ENCODE data around the gene PEA15. TPM values are rescaled to one million over a fixed set of nuclear protein-coding genes. Genes with fewer than 3 reads are reported as not detected.

PEA15 gene
- total RNA-seq, 1 experiment from 2014 or later, result 44.0 TPM

DNA sequence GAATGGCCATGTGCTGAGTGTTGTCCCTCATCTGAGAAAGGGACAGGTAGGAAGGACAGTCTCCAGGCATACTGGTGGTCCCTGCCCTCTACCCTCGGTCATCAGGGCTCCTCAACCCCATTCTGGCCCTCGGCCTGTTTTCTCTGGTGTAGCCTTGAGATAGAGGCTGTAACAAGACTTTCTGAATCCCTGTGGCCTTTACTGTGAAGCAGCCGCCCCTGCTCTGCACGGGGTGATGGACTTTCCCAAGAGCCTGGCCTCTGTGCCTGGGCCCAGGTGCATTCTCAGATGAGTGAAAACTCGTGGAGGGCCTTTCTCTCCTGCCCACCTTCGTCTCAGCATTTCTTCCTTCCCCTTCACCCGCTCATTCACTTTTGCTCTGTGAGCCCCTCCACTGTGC lies 17.8 kb upstream of the PEA15 start:
- Histone ChIP-seq H2AFZ (ENCODE audit: low read depth, low read length, poor library complexity, severe bottlenecking) (no peak overlapping the region), H3K27me3 (ENCODE audit: insufficient read depth, low read length) (no peaks in the 10 kb centered on the region), H3K27ac (ENCODE audit: low read depth, low read length) (no peak overlapping the region), H3K9ac (ENCODE audit: low read length) (no peak overlapping the region), H3K4me3 (replicated peaks in 1 of 2; ENCODE audit: low read depth in 1 of 2, low read length in 2 of 2) (no peak overlapping the region), H3K79me2 (ENCODE audit: insufficient read depth, low read length) (no peaks in the 10 kb centered on the region), H3K9me2 (ENCODE audit: insufficient read depth) (no peaks in the 10 kb centered on the region), H4K20me1 (ENCODE audit: insufficient read depth) (no peaks in the 10 kb centered on the region), H3K4me2 (ENCODE audit: low read length) (no peak overlapping the region), H3K4me1 (ENCODE audit: control insufficient read depth in 1 of 2, insufficient read depth in 2 of 2, low read length in 2 of 2) (no peaks in the 10 kb centered on the region), H3K36me3 (ENCODE audit: control insufficient read depth in 1 of 2, insufficient read depth in 2 of 2, low read length in 2 of 2) (no peaks in the 10 kb centered on the region), H3K9me3 (ENCODE audit: control insufficient read depth in 1 of 2, insufficient read depth in 1 of 2, low read depth in 1 of 2, low read length in 2 of 2) (no peaks in the 10 kb centered on the region)
- ATAC-seq (no peak), DNase-seq (ENCODE audit: low read depth, low spot score) (no peak)
- intact Hi-C loops (cut with micrococcal nuclease), result no loop called here
- RAD21 ChIA-PET (ENCODE audit: low non-redundant PET in 1 of 2, low total read pairs in 2 of 2, uncharacterized antibody in 2 of 2, unreplicated experiment in 2 of 2), result no interaction called here
- TF ChIP-seq CBX3 (IDR thresholded peaks at IDR 0.05; ENCODE audit: low read depth) (no peak), CTCF (IDR thresholded peaks at IDR 0.05 in 2 of 3, conservative IDR thresholded peaks at IDR 0.05 in 1 of 3; ENCODE audit: borderline replicate concordance in 1 of 3, insufficient read depth in 1 of 3, low read depth in 2 of 3, low read length in 2 of 3) (no peak), EGR1 (IDR thresholded peaks at IDR 0.05; ENCODE audit: low read depth) (no peak), POLR2A (IDR thresholded peaks at IDR 0.05; ENCODE audit: borderline replicate concordance, extremely low read depth, insufficient read depth, insufficient read length) (no peak), TCF7L2 (IDR thresholded peaks at IDR 0.05; ENCODE audit: borderline replicate concordance, extremely low read depth, insufficient read depth, insufficient read length) (no peak), RAD21 (IDR thresholded peaks at IDR 0.05; ENCODE audit: low read depth) (no peak), POLR2AphosphoS5 (IDR thresholded peaks at IDR 0.05; ENCODE audit: low read depth, low read length) (no peak), SP1 (IDR thresholded peaks at IDR 0.05; ENCODE audit: low read depth) (no peak)
- TF ChIP-seq, protein P1, sequence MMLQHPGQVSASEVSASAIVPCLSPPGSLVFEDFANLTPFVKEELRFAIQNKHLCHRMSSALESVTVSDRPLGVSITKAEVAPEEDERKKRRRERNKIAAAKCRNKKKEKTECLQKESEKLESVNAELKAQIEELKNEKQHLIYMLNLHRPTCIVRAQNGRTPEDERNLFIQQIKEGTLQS (IDR thresholded peaks at IDR 0.05), result no peak
- POLR2A ChIA-PET, result no interaction called here
- BruUV-seq (replicated peaks), result no TSS peak
- CTCF ChIA-PET, result no interaction called here

DNA sequence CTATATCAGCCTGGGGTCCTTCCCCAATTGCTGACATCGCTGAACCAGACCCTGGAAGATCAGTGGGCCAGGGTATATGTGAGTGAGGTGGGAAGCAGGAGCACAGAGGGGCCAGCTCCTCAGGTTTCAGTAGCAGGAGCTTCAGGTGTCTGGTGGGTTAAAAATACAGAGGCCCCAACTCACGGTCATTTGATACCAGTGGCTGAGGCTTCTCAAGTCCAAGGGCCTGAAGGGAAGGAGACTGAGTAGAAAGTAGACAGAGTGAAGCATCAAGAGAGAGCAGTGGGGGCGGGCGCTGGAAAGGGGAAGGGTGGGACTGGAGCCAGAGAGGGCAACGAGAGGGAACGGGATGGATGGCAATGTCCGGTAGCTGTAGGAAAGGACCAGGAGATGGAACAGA lies 16.8 kb upstream of the PEA15 start:
- no peaks in the 10 kb centered on the region for H3K27me3 ChIP-seq (ENCODE audit: insufficient read depth, low read length)
- BruUV-seq (replicated peaks), result no TSS peak
- CTCF ChIA-PET, result no interaction called here
- TF ChIP-seq EZH2 (IDR thresholded peaks at IDR 0.05) (no peak), POLR2A (IDR thresholded peaks at IDR 0.05; ENCODE audit: borderline replicate concordance, extremely low read depth, insufficient read depth, insufficient read length) (no peak), REST (IDR thresholded peaks at IDR 0.05; ENCODE audit: low read depth) (no peak), YY1 (IDR thresholded peaks at IDR 0.05; ENCODE audit: extremely low read depth, insufficient replicate concordance, low read depth, low read length) (no peak), SP1 (IDR thresholded peaks at IDR 0.05; ENCODE audit: low read depth) (no peak), TCF7L2 (IDR thresholded peaks at IDR 0.05; ENCODE audit: borderline replicate concordance, extremely low read depth, insufficient read depth, insufficient read length) (no peak)
- peaks cover 2 to 3% of the 10 kb centered on the region in 2 experiments; a peak in 2 of 4 replicates for H3K4me1 ChIP-seq (ENCODE audit: control insufficient read depth in 1 of 2, insufficient read depth in 2 of 2, low read length in 2 of 2)
- POLR2A ChIA-PET, result no interaction called here
- RAD21 ChIA-PET (ENCODE audit: low non-redundant PET in 1 of 2, low total read pairs in 2 of 2, uncharacterized antibody in 2 of 2, unreplicated experiment in 2 of 2), result no interaction called here
- no peaks in the 10 kb centered on the region for H3K79me2 ChIP-seq (ENCODE audit: insufficient read depth, low read length)
- no peak overlapping the region for H3K9ac ChIP-seq (ENCODE audit: low read length)
- H2AFZ ChIP-seq (ENCODE audit: low read depth, low read length, poor library complexity, severe bottlenecking), result no peak overlapping the region
- no peaks in the 10 kb centered on the region for H3K9me2 ChIP-seq (ENCODE audit: insufficient read depth)
- no peak for ATAC-seq
- H4K20me1 ChIP-seq (ENCODE audit: insufficient read depth), result no peaks in the 10 kb centered on the region
- no peak overlapping the region for H3K4me2 ChIP-seq (ENCODE audit: low read length)
- H3K9me3 ChIP-seq (ENCODE audit: control insufficient read depth in 1 of 2, insufficient read depth in 1 of 2, low read depth in 1 of 2, low read length in 2 of 2), result no peaks in the 10 kb centered on the region
- no peak overlapping the region for H3K27ac ChIP-seq (ENCODE audit: low read depth, low read length)
- H3K4me3 ChIP-seq (replicated peaks in 1 of 2; ENCODE audit: low read depth in 1 of 2, low read length in 2 of 2), result no peak overlapping the region
- H3K36me3 ChIP-seq (ENCODE audit: control insufficient read depth in 1 of 2, insufficient read depth in 2 of 2, low read length in 2 of 2), result no peaks in the 10 kb centered on the region
- no peak for DNase-seq (ENCODE audit: low read depth, low spot score)
- intact Hi-C loops (cut with micrococcal nuclease), result no loop called here
